ENCODE measurements around the gene PRKAG2. TPM values are rescaled to one million over a fixed set of nuclear protein-coding genes. Genes with fewer than 3 reads are reported as not detected.
A peak's percentile ranks its signal among the peaks of the same experiment; 100 is the strongest.
"Not testable (repeated sequence)": the region's sequence is repeated elsewhere in the genome, so short reads cannot be mapped to it uniquely, and the experiment has no call there.

The PRKAG2 gene
- total RNA-seq, 3 donors from 2014 or later = 42.4 to 48.5 (median 46.6) TPM

GRCh38 chr7:151917791-151918509 lies 41.0 kb upstream of the PRKAG2 start:
- H3K4me3 ChIP-seq = no peak overlapping the region
- TF ChIP-seq, protein P1, sequence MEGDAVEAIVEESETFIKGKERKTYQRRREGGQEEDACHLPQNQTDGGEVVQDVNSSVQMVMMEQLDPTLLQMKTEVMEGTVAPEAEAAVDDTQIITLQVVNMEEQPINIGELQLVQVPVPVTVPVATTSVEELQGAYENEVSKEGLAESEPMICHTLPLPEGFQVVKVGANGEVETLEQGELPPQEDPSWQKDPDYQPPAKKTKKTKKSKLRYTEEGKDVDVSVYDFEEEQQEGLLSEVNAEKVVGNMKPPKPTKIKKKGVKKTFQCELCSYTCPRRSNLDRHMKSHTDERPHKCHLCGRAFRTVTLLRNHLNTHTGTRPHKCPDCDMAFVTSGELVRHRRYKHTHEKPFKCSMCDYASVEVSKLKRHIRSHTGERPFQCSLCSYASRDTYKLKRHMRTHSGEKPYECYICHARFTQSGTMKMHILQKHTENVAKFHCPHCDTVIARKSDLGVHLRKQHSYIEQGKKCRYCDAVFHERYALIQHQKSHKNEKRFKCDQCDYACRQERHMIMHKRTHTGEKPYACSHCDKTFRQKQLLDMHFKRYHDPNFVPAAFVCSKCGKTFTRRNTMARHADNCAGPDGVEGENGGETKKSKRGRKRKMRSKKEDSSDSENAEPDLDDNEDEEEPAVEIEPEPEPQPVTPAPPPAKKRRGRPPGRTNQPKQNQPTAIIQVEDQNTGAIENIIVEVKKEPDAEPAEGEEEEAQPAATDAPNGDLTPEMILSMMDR (IDR thresholded peaks at IDR 0.05) = no peak
- DNase-seq (peak; percentile 73 to 83 (median 75)), ATAC-seq (peak; percentile 96)
- peaks cover 27% of the 10 kb centered on the region for H3K4me1 ChIP-seq (ENCODE audit: low read depth)
- no peaks in the 10 kb centered on the region for H3K36me3 ChIP-seq (ENCODE audit: low read depth)
- no peaks in the 10 kb centered on the region for H3K9me3 ChIP-seq
- intact Hi-C loops (cut with DNase I, micrococcal nuclease) = no loop called here

- Histone ChIP-seq H3K4me1 (ENCODE audit: low read depth) (peaks cover 20% of the 10 kb centered on the region), H3K36me3 (ENCODE audit: low read depth) (no peaks in the 10 kb centered on the region), H3K9me3 (no peaks in the 10 kb centered on the region), H3K4me3 (no peak overlapping the region)
- intact Hi-C loops (cut with DNase I, micrococcal nuclease) = no loop called here
- ATAC-seq (no peak), DNase-seq (no peak)
- TF ChIP-seq, protein P1 (IDR thresholded peaks at IDR 0.05) = no peak
Observed at GRCh38 chr7:151914051-151914450, 37.1 kb upstream of the PRKAG2 start.

DNA sequence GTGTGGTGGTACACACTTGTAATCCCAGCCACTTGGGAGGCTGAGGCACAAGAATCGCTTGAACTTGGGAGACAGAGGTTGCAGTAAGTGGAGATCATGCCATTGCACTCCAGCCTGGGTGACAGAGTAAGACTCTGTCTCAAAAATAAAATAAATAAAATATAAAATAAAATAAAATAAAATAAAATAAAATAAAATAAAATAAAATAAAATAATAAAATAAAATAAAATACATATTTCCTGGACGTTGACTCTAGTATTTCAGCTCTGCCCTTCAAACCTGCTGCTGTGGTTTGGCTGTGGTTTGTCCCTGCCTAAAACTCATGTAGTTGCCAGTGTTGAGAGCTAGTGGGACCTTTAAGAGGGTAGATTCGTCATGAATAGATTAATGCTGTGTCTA lies 33.7 kb upstream of the PRKAG2 start:
- intact Hi-C loops (cut with DNase I, micrococcal nuclease); H3K4me1 ChIP-seq (ENCODE audit: low read depth); H3K4me3 ChIP-seq; ATAC-seq; H3K9me3 ChIP-seq; DNase-seq; H3K36me3 ChIP-seq (ENCODE audit: low read depth): not testable (repeated sequence)

- H3K9me3 ChIP-seq; H3K4me1 ChIP-seq (ENCODE audit: low read depth); H3K4me3 ChIP-seq; H3K36me3 ChIP-seq (ENCODE audit: low read depth); DNase-seq; intact Hi-C loops (cut with DNase I, micrococcal nuclease); ATAC-seq: not testable (repeated sequence)
Observed at GRCh38 chr7:151907115-151907514, 30.2 kb upstream of the PRKAG2 start.

DNA sequence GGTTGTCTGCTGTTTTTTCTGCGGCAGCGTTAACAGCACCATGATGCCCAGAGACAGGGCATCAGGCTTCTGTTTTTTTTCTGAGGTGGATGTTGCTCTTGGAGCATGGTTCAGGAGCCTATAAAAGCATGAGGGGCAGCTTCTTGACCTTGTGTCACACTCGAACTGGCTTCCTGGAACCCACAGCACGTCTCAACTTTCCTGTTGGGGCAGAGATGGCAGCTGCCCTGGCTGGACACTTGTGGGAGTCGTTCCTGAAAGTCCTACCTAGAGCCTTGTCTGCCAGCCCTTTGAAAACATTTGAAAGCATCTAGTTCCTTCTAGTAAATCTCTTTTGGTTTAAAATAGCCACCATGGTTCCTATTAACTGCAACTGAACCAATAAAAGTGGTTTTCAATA lies 28.9 kb upstream of the PRKAG2 start:
- Histone ChIP-seq H3K4me1 (ENCODE audit: low read depth) (no peaks in the 10 kb centered on the region), H3K36me3 (ENCODE audit: low read depth) (no peaks in the 10 kb centered on the region), H3K9me3 (no peaks in the 10 kb centered on the region), H3K4me3 (no peak overlapping the region)
- intact Hi-C loops (cut with DNase I, micrococcal nuclease) = no loop called here
- ATAC-seq (no peak), DNase-seq (no peak)
- TF ChIP-seq, protein P1 (IDR thresholded peaks at IDR 0.05) = no peak

GRCh38 chr7:151905353-151905752 lies 28.4 kb upstream of the PRKAG2 start:
- TF ChIP-seq, protein P1 (IDR thresholded peaks at IDR 0.05) = no peak
- intact Hi-C loops (cut with DNase I, micrococcal nuclease) = no loop called here
- Histone ChIP-seq H3K4me1 (ENCODE audit: low read depth) (no peaks in the 10 kb centered on the region), H3K36me3 (ENCODE audit: low read depth) (no peaks in the 10 kb centered on the region), H3K9me3 (no peaks in the 10 kb centered on the region), H3K4me3 (no peak overlapping the region)
- ATAC-seq (no peak), DNase-seq (no peak)

DNA sequence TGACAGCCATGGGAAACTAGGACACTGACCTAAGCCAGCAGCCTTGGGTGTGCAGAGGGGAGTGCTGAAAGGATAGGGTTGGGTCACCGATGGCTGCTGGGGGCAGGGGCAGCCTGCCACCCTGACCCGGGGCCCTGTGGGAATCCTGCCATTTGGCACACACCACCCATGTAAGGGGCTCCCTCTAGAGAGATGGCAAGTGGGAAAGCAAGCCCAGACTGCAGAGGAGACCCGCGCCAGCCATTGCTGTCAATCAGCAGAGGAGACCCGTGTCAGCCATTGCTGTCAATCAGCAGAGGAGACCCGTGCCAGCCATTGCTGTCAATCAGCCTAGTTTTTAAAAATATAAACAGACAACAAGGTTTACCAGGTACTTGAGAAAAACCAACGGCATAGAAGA lies 27.4 kb upstream of the PRKAG2 start:
- no peak for DNase-seq
- TF ChIP-seq, protein P1 (IDR thresholded peaks at IDR 0.05) = no peak
- intact Hi-C loops (cut with DNase I, micrococcal nuclease) = no loop called here
- Histone ChIP-seq H3K4me3 (no peak overlapping the region), H3K36me3 (ENCODE audit: low read depth) (no peaks in the 10 kb centered on the region), H3K4me1 (ENCODE audit: low read depth) (no peaks in the 10 kb centered on the region), H3K9me3 (no peaks in the 10 kb centered on the region)
- no peak for ATAC-seq

Data from mucosa of descending colon (tissue), 3 donors.